MCF 10A (cell line): ENCODE data around the gene COL5A3. TPM values are rescaled to one million over a fixed set of nuclear protein-coding genes. Genes with fewer than 3 reads are reported as not detected.

ENCODE experiments used
- BruUV-seq: library from RNA; stranded (reverse); fragments of 400-500 nt; replicated peaks from 2 replicates; lab custom pipeline; 2021; lab: Mats Ljungman, UMichigan
- CTCF ChIA-PET: fragments of 300-600 bp; sonication (Branson Sonifier 250); formaldehyde crosslinking; extraction: SDS; loops from one replicate; lab custom pipeline; 2021; ENCODE audit warnings: antibody characterized with exemption, inconsistent platforms; lab: Yijun Ruan, JAX
- POLR2A ChIA-PET: fragments of 300-600, 350-650 bp; sonication (Branson Sonifier 250); formaldehyde crosslinking; extraction: SDS; loops from one replicate; lab custom pipeline; 2020; ENCODE audit warnings: antibody characterized with exemption, inconsistent platforms; lab: Yijun Ruan, JAX
- DNase-seq: peaks from one replicate; pipeline ENCODE4 v3.0.0-alpha.2; 2018; ENCODE audit not compliant: unreplicated experiment
- H3K27ac Mint-ChIP-seq: one replicate; pipeline ENCODE4 v1.8.0; 2022; ENCODE audit warnings: mild to moderate bottlenecking, low read depth, mixed read lengths; ENCODE audit not compliant: unreplicated experiment
- H3K27me3 Mint-ChIP-seq: one replicate; pipeline ENCODE4 v1.8.0; 2022; ENCODE audit warnings: mixed read lengths; ENCODE audit not compliant: insufficient read depth, unreplicated experiment
- H3K36me3 Mint-ChIP-seq: one replicate; pipeline ENCODE4 v1.8.0; 2022; ENCODE audit warnings: mild to moderate bottlenecking, moderate library complexity, mixed read lengths; ENCODE audit not compliant: insufficient read depth, unreplicated experiment
- H3K4me1 Mint-ChIP-seq: one replicate; pipeline ENCODE4 v1.8.0; 2022; ENCODE audit warnings: mixed read lengths; ENCODE audit not compliant: insufficient read depth, unreplicated experiment
- H3K4me3 Mint-ChIP-seq: one replicate; pipeline ENCODE4 v1.8.0; 2022; ENCODE audit warnings: mild to moderate bottlenecking, moderate library complexity, mixed read lengths; ENCODE audit not compliant: unreplicated experiment
- H3K9me3 Mint-ChIP-seq: one replicate; pipeline ENCODE4 v1.8.0; 2022; ENCODE audit warnings: mixed read lengths; ENCODE audit not compliant: unreplicated experiment
- CTCF ChIP-seq: fragments of 200-600 bp; IDR thresholded peaks from one replicate; pipeline ENCODE4 v1.8.0; 2022; ENCODE audit warnings: antibody characterized with exemption, mild to moderate bottlenecking; ENCODE audit not compliant: unreplicated experiment
- intact Hi-C: fragments of 100-400 bp; cut with micrococcal nuclease; formaldehyde crosslinking; loops from 2 replicates; pipeline ENCODE4 v1.14.1; 2022
- total RNA-seq: library from RNA; stranded (reverse); gene quantifications from 2 replicates; pipeline ENCODE4 v1.2.3, GENCODE V29; 2022

Gene COL5A3
- total RNA-seq, 1 experiment from 2014 or later: 1.5 TPM

GRCh38 chr19:10009714-10010224, 535 bp downstream of the COL5A3 start:
- no peak overlapping the region for H3K27ac Mint-ChIP-seq
- ChIA-PET CTCF (interaction anchor here (0.7 to 4.5 kb wide), 4 partner anchors 10 to 78 kb away, joined by 5 to 14 read pairs (median 9); no protein-coding TSS in a partner anchor), POLR2A (no interaction called here)
- no peak for DNase-seq
- H3K27me3 Mint-ChIP-seq: peaks cover 77% of the 10 kb centered on the region
- no TSS peak for BruUV-seq
- H3K36me3 Mint-ChIP-seq: no peaks in the 10 kb centered on the region
- peaks cover 20% of the 10 kb centered on the region for H3K4me1 Mint-ChIP-seq
- H3K9me3 Mint-ChIP-seq: no peaks in the 10 kb centered on the region
- intact Hi-C loops: no loop called here
- no peak for TF ChIP-seq CTCF
- peak overlapping the region; percentile 54 for H3K4me3 Mint-ChIP-seq

- no peak overlapping the region for H3K27ac Mint-ChIP-seq
- H3K36me3 Mint-ChIP-seq: no peaks in the 10 kb centered on the region
- H3K4me3 Mint-ChIP-seq: no peak overlapping the region
- peaks cover 62% of the 10 kb centered on the region for H3K27me3 Mint-ChIP-seq
- no TSS peak for BruUV-seq
- DNase-seq: no peak
- no peak for TF ChIP-seq CTCF
- ChIA-PET POLR2A (interaction anchor here (1.1 kb wide), 1 partner anchor 19 kb away, joined by 3 read pairs; no protein-coding TSS in a partner anchor), CTCF (interaction anchor here (0.7 to 4.5 kb wide), 4 partner anchors 19 to 801 kb away, joined by 3 to 14 read pairs (median 8); no protein-coding TSS in a partner anchor)
- H3K9me3 Mint-ChIP-seq: no peaks in the 10 kb centered on the region
- H3K4me1 Mint-ChIP-seq: peaks cover 20% of the 10 kb centered on the region
- intact Hi-C loops: no loop called here
Measured at GRCh38 chr19:10008184-10008765, 2.0 kb downstream of the COL5A3 start.

DNA sequence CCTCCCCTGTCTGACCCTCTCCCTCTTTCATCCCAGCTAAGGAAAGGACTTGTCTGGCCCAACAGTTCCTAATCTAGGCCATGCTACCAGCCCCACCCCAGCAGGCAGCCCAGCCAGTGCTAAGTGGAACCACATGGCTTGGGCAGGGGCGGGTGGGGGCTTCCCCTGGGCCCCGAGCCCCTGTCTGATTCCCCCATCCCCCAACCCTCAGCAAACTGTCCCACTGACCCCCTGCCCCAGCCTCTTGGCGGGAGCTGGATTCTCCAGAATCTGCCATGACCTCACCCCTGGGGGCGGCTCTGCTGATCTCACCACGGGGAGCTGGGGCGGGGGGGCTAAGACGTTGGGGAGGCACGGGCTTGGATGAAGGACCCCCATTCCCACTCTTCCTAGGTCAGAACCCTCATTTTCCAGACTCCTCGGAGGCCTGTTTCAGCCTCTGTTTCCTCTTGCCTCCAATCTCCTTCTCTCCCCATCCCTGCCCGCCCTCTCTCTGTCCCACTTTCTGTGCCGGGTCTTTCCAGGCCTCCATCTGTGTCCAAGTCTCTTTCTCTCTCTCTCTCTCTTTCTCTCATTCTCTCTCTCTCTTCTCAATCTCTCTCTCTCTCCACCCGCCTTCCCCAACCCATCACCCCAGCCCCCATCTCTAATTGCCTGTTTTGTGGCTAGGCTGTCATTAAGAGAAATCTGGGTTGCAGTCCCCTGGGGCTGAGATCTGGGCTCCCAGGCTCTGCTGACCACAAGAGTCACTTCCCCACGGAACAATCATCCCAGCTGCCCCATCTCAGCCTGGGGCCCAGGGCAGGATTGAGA, 2.7 kb downstream of the COL5A3 start:
- no peak for TF ChIP-seq CTCF
- intact Hi-C loops: no loop called here
- no peak overlapping the region for H3K4me3 Mint-ChIP-seq
- ChIA-PET CTCF (interaction anchor here (0.7 to 2.8 kb wide), 3 partner anchors 20 to 800 kb away, joined by 3 to 11 read pairs (median 4); no protein-coding TSS in a partner anchor), POLR2A (no interaction called here)
- no TSS peak for BruUV-seq
- peak; percentile 15 for DNase-seq
- no peaks in the 10 kb centered on the region for H3K9me3 Mint-ChIP-seq
- no peaks in the 10 kb centered on the region for H3K36me3 Mint-ChIP-seq
- no peak overlapping the region for H3K27ac Mint-ChIP-seq
- H3K27me3 Mint-ChIP-seq: peaks cover 55% of the 10 kb centered on the region
- peaks cover 20% of the 10 kb centered on the region for H3K4me1 Mint-ChIP-seq

GRCh38 chr19:10006752-10007323, 3.5 kb downstream of the COL5A3 start:
- no peaks in the 10 kb centered on the region for H3K9me3 Mint-ChIP-seq
- DNase-seq: no peak
- no peaks in the 10 kb centered on the region for H3K36me3 Mint-ChIP-seq
- intact Hi-C loops: no loop called here
- BruUV-seq: no TSS peak
- TF ChIP-seq CTCF: no peak
- POLR2A ChIA-PET: no interaction called here
- CTCF ChIA-PET: interaction anchor here (1.5 kb wide), 1 partner anchor 56 kb away, joined by 3 read pairs; no protein-coding TSS in a partner anchor
- no peak overlapping the region for H3K27ac Mint-ChIP-seq
- H3K4me3 Mint-ChIP-seq: no peak overlapping the region
- H3K27me3 Mint-ChIP-seq: peaks cover 47% of the 10 kb centered on the region
- H3K4me1 Mint-ChIP-seq: peaks cover 20% of the 10 kb centered on the region
